GM12872 (cell line): ENCODE data around the gene GRHL3.

Experiments used
- TF ChIP-seq, protein P1 (sequence below): IDR thresholded peaks from 3 replicates; pipeline ENCODE4 v1.5.1; 2011; ENCODE audit warnings: low read depth, mild to moderate bottlenecking, low read length, moderate library complexity; ENCODE audit not compliant: insufficient read depth

The GRHL3 gene

DNA sequence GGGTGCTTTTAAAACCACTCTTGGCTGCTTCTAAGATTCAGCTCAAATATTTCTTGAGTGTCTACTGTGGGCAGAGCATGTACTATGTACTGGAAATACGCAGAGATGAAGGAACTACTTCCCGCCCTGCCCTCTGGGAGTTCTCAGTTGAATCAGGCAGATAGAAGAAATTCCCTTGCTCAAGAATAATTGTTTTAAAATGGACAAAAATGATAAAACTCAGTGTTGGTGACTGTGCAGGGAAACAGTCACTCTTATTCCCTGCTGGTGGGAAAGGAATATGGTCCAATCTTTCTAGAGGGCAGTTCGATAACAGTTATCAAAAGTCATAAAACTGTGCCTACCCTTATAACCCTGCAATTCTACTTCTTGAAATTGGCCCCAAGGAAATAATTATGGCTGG is 16.9 kb upstream of the GRHL3 start:
- TF ChIP-seq, protein P1, sequence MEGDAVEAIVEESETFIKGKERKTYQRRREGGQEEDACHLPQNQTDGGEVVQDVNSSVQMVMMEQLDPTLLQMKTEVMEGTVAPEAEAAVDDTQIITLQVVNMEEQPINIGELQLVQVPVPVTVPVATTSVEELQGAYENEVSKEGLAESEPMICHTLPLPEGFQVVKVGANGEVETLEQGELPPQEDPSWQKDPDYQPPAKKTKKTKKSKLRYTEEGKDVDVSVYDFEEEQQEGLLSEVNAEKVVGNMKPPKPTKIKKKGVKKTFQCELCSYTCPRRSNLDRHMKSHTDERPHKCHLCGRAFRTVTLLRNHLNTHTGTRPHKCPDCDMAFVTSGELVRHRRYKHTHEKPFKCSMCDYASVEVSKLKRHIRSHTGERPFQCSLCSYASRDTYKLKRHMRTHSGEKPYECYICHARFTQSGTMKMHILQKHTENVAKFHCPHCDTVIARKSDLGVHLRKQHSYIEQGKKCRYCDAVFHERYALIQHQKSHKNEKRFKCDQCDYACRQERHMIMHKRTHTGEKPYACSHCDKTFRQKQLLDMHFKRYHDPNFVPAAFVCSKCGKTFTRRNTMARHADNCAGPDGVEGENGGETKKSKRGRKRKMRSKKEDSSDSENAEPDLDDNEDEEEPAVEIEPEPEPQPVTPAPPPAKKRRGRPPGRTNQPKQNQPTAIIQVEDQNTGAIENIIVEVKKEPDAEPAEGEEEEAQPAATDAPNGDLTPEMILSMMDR = no peak

DNA sequence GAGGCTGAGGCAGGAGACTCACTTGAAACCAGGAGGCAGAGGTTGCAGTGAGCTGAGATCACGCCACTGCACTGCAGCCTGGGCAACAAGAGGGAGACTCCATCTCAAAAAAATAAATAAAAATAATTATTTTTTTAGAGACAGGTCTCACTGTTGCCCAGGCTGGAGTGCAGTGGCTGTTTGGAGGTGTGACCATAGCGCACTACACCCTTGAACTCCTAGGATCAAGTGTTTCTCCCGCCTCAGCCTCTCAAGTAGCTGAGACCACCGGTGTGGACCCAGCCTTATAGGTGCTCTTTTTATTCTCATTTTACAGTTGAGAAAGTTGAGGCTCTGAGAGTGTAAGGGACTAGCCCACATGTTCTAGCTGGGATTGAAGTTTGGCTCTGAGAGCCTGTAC is 15.6 kb upstream of the GRHL3 start:
- TF ChIP-seq, protein P1 = no peak

DNA sequence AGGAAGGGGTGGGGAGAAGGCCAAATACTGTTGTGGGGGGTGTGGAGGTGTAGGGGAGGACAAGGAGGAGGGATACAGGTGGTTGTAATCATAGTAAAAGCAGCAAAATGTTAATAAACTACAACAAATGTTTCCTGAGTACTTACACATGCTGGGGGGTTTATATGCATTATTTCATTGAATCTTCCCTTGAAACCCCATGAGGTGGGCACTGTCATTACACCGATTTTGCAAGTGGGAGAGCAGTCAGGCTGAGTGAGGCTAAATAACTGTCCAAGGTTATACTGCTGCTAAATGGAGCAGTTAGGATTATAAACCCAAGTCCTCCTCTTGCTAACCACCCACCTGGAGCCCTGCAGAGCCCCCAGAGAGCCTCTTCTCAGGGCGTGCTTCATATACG is 14.4 kb upstream of the GRHL3 start:
- TF ChIP-seq, protein P1 = no peak

DNA sequence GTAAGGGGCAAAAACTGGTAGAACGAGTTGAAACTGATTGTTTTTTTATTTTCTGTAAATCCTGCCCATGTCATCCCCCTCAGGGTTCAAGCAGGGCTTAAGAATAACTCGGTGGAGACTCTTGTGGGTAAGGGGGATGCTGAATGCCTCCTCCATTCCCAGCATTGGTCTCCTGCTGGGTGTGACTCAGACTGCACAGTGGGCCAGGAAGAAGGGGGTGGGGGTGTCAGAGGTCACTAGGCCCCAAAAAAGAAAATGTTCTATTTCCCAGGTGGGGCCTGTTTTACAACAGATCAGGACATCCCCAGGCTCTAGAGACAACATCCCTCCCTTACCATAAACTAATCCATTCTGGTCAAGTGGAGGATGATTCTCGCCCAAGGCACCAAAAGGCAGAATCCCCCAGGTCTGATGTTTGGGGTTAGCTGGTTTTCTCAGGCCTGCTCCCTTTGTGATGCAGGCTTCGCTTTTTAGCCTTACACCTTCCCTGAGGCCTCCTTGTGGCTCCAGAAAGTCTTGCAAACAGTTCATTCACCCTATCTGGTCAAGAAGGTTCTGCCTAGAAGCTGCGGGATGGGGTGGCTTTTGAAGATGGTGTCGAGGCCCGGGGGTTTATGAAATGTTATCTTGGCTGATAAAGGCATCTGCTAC is 10.7 kb upstream of the GRHL3 start:
- TF ChIP-seq, protein P1 = peak; percentile 28; the same call in 1 of the 3 replicates

DNA sequence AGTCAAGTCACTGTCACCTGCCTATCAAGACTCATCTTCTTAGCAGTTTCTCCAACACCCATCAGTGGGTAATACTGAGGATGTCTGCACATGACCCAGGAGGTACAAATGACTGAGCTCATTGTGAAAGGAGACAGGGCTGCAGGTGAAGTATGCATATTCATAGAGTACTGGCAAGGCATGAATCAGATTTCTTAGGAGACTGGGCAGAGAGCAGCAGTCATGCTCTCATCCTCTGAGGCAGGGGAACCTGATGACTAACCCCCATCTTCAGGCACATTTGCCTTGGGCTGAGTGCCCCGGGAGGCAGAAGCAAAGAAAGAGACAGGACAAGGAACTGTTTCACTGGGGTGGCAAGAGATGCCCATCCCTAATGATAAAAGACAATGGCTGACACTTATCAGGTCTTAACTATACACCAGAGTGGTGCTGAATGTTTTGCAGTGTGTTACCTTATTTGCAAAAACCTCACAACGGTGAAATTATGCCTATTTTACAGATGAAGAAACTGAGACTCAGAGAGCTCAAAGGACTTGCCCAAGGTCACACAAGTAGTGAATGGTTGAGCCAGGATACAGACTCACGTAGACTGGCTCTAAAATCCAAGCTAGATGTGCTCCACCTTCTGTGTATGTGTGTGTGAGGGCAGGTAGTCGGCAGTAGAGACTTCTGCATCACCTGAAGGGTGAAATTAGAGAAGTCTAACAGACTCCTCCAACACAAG is 9.2 kb upstream of the GRHL3 start:
- TF ChIP-seq, protein P1 = no peak

DNA sequence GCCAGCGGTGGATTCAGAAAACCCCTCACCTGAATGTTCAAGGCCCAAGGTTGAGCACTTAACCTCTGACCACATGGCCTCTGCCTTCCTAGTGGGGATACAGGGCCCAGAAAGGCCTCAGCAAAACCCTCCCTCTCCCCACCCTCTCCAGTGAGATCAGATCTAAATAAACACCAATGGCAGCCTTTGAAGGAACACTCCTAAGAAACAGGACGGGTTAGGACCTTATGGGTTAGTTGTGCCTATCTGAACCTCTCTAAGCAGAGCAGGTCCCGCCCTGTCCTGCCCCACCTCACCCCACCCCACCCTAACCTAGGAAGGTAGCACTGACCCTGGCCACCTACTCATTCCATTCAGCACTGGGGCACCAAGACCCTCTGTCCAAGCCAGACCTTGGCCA is 7.9 kb upstream of the GRHL3 start:
- TF ChIP-seq, protein P1 = no peak

DNA sequence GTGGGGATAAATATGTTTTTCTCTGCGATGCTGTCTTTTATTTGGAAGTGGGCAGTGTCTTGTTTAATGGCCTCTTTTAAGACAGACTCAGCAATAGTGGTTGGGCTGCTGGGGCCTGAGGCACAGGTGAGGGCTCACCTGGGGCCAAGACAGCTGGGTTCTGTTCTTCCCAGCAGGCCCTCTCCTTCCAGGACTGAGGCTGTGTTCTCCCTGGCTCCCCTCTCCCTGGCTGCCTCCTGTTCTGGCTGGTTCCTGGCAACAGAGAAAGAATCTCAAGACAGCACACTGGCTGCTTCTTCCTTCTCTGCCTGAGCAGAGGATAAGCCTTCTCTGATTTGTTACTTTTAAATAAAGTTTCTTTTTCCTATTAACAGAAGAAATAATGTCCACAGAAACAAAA is 7.4 kb upstream of the GRHL3 start:
- TF ChIP-seq, protein P1 = no peak
